Fibroblast of villous mesenchyme (primary cell): ENCODE results near the gene FSD2. TPM values are rescaled to one million over a fixed set of nuclear protein-coding genes. Genes with fewer than 3 reads are reported as not detected.

Experiments
- DNase-seq: peaks from one replicate; pipeline ENCODE4 v3.0.0-alpha.2; 2010; ENCODE audit warnings: low read depth
- H3K4me3 ChIP-seq: 2 replicates; pipeline ENCODE4 v1.5.1; 2011; ENCODE audit warnings: low read depth, mild to moderate bottlenecking, low read length
- total RNA-seq: library from RNA; depleted of rRNA; stranded (reverse); fragments of >200 nt; gene quantifications from 2 replicates; pipeline ENCODE4 v1.2.3, GENCODE V29; 2012
- TF ChIP-seq, protein P1 (sequence below): IDR thresholded peaks from 2 replicates; pipeline ENCODE4 v1.5.1; 2012; ENCODE audit warnings: low read depth, mild to moderate bottlenecking, low read length; ENCODE audit not compliant: insufficient read depth

FSD2 gene
- total RNA-seq, 1 donor: not detected

DNA sequence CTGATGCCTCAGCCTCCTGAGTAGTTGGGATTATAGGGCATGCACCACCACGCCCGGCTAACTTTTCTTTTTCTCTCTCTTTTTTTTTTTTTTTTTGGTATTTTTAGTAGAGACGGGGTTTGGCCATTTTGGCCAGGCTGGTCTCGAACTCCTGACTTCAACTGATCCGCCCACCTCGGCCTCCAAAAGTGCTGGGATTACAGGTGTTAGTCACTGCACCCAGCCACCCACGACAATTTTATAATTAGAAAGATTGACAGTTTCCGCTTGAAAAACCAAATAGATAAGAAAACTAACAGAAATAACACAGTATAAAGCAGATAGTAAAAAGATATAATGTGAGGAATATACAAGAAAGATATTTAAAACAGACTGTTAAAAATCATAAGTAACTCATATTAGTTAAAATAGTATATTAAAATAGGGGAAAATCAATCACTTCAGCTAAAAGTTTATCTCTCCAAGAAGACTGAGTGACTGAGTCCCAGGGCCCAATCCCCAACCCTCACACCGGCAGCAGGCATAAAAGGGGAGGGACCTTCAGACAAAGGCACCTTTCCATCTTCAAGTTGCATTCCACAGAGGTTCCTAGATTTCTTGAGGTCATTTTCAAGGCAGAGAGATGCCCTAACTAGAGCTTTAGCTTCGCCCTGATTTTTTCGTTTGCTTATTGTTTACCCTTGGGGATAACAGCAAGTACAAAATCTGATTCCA is 2.2 kb upstream of the FSD2 start:
- TF ChIP-seq, protein P1, sequence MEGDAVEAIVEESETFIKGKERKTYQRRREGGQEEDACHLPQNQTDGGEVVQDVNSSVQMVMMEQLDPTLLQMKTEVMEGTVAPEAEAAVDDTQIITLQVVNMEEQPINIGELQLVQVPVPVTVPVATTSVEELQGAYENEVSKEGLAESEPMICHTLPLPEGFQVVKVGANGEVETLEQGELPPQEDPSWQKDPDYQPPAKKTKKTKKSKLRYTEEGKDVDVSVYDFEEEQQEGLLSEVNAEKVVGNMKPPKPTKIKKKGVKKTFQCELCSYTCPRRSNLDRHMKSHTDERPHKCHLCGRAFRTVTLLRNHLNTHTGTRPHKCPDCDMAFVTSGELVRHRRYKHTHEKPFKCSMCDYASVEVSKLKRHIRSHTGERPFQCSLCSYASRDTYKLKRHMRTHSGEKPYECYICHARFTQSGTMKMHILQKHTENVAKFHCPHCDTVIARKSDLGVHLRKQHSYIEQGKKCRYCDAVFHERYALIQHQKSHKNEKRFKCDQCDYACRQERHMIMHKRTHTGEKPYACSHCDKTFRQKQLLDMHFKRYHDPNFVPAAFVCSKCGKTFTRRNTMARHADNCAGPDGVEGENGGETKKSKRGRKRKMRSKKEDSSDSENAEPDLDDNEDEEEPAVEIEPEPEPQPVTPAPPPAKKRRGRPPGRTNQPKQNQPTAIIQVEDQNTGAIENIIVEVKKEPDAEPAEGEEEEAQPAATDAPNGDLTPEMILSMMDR: no peak

DNA sequence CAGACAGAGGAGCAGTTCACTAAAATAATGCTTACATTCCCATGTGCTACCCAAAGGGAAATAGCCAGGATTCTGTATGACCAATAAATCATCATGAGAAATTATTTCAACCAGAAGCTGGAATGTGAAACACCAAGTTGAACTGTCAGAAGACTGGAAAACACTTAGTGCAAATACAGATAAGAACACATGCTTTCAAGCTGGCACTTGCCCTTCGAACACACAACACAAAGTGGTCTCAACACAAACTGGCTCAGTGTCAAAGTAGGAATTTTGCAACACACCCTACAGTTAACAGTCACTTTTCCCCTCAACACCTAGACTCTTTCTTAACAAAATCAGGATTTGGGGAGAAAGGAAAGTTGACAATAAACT is 1.3 kb downstream of the FSD2 start:
- DNase-seq: peak; percentile 20
- H3K4me3 ChIP-seq: no peak overlapping the region
- TF ChIP-seq, protein P1: no peak

More for the DNA sequence above, 2.2 kb upstream of the FSD2 start:
- no peak for DNase-seq
- H3K4me3 ChIP-seq: no peak overlapping the region

DNA sequence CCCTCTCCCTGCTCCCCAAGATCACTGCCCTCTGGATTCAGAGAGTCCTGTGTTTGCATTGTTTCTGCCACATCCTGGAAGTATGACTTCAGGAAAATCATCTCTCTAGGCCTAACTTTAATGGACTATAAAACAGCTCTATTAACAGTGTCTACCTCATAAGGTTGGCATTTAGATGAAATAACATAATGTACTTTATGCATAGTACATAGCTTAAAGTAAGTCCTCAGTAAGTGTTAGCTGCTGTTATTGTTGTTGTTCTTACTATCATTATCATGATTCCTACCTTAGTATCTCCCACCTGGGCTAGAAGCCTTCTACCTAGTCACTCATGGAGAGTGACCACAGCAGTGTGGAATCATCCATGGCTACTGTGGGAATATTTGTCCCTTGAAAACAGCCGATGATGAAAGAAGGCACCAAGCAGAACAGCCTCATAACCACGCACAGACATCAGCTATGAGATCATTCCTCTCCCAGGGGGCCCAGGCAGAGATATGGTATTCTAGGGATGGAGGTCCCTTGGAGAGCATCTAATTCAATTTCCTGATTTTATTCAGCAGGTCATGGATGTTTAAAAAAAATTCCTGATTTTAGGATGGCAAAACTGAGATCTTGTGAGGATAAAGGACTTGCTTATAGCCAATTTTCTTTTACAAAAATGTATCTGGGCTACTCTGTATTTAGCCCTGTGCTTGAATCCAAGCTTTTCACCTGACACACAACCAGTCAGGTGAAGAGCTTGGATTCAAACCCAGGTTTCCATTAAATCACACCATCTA is 1.9 kb downstream of the FSD2 start:
- peak; percentile 28 for DNase-seq

DNA sequence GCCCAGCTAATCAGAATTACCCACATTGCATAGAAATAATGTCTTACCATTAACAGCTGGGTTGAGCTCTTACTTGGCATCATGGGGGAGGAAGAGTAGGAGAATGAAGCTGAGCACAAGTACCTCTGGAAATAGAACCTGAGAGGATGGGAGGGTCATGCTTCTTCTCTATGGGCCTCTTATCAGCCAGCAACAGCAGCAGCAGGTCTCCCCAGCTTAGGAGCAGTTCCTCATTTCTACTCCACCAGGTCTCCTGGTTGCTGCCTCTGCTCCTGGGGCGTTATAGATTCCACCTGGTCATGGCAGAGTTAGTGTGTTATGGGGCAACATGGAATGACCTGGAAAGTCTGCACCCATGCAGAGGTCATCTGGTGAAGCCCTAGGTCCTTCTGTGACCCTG is 3.4 kb downstream of the FSD2 start:
- no peak for DNase-seq
- no peak overlapping the region for H3K4me3 ChIP-seq
- TF ChIP-seq, protein P1: no peak

More for the DNA sequence above, 1.9 kb downstream of the FSD2 start:
- TF ChIP-seq, protein P1: no peak
- H3K4me3 ChIP-seq: no peak overlapping the region

DNA sequence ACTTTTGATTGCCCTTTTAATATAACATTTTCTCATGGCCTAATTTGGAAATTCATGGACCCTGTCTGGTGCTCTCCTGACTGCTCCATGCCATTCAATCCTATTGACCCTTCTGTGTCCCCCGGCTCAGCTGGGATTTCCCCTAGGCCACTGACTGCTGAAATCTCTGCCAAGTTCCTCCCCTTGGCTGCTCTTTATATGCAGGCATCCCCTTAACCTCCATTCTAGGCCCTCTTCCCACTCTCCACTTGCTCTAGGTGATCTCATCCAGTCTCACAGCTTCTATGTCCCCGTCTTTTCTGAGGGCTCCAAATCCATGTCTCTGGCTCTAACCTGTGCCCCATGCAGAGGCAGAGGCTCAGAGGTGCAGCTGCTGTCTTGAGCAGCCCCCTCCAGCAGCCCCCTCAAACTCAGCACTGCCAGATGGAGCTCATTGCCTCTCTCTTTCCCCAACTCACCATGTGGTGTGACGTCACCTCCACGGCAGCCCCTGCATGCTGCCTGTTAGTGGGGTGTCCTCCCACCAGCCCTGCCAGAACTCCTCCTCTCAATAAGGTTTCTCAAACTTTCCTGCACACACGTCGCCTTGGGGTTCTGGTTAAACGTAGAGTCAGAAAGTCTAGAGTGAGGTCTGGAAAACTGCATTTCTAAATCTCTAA is 6.6 kb downstream of the FSD2 start:
- no peak overlapping the region for H3K4me3 ChIP-seq
- no peak for DNase-seq
- TF ChIP-seq, protein P1: no peak

DNA sequence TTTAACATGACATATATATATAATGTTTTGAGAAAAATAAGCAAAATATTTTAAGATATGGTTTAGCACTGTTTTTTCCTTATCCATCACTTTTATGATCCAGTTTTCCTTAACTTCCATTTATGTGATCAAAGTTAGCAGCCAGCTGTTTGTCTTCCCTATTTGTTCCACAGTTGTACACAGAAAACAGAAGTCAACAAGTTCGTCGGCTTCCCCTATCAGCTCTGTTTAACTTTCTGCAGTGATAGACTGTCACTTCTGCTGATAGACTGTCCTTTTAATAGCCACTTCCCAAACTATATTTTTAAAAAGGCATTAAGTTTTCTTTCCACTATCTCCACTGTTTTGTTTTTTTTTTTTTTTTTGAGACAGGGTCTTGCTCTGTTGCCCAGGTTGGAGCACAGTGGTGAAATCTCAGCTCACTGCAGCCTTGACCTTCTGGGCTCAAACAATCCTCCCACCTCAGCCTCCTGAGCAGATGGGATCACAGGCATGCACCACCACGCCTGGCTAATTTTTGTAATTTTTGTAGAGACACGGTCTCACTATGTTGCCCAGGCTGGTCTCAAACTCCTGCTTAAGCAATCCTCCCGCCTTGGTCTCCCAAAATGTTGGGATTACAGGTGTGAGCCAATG is 7.2 kb downstream of the FSD2 start:
- DNase-seq: no peak
- H3K4me3 ChIP-seq: no peak overlapping the region
- TF ChIP-seq, protein P1: no peak
